Measurements from ENCODE around the gene GBX1. TPM values are rescaled to one million over a fixed set of nuclear protein-coding genes. Genes with fewer than 3 reads are reported as not detected.

GBX1 gene
- polyA plus RNA-seq, 2 of the 4 experiments (the other 2 are of a cell fraction) = not detected

- no peak for FAIRE-seq
- ChIA-PET POLR2A (no interaction called here), CTCF (interaction anchor here (1.0 to 2.0 kb wide), 7 partner anchors 18 to 96 kb away, joined by 3 to 5 read pairs (median 3); no protein-coding TSS in a partner anchor)
- Histone ChIP-seq H3K4me2 (no peak overlapping the region), H3K4me1 (no peaks in the 10 kb centered on the region), H3K4me3 (no peak overlapping the region), H3K9me3 (no peaks in the 10 kb centered on the region), H3K27ac (no peak overlapping the region)
- WGBS (ENCODE audit: missing lambda C conversion rate) = 57% methylated on average over 9 of the region's 9 CpGs
- no peak for DNase-seq (ENCODE audit: low read depth in 1 of 2, low spot score in 1 of 2)
- TF ChIP-seq REST (IDR thresholded peaks at IDR 0.05) = no peak
- TF ChIP-seq ZC3H11A (IDR thresholded peaks at IDR 0.05) = no peak
- no peak for TF ChIP-seq JUNB (IDR thresholded peaks at IDR 0.05)
- TF ChIP-seq KDM5A (IDR thresholded peaks at IDR 0.05) = no peak
- TF ChIP-seq HOXB13 (CRISPR knock-in tag; IDR thresholded peaks at IDR 0.05; ENCODE audit: low read depth) = no peak
- no peak for TF ChIP-seq HMGXB4 (CRISPR knock-in tag; IDR thresholded peaks at IDR 0.05; ENCODE audit: borderline replicate concordance)
- TF ChIP-seq USF2 (IDR thresholded peaks at IDR 0.05) = no peak
- no peak for TF ChIP-seq HEYL (CRISPR knock-in tag; IDR thresholded peaks at IDR 0.05)
- TF ChIP-seq ZSCAN20 (CRISPR knock-in tag; IDR thresholded peaks at IDR 0.05) = no peak
- no peak for TF ChIP-seq KDM1A (IDR thresholded peaks at IDR 0.05; ENCODE audit: low read depth)
- no peak for TF ChIP-seq TFCP2L1 (CRISPR knock-in tag; IDR thresholded peaks at IDR 0.05)
- TF ChIP-seq EHMT2 (IDR thresholded peaks at IDR 0.05; ENCODE audit: low read depth) = no peak
- TF ChIP-seq MAFK (IDR thresholded peaks at IDR 0.05; ENCODE audit: partially characterized antibody) = no peak
- no peak for ATAC-seq
These were observed 39.4 kb upstream of the GBX1 start for GRCh38 chr7:151206914-151207313.

- ATAC-seq (no peak), DNase-seq (ENCODE audit: low read depth in 1 of 2, low spot score in 1 of 2) (no peak), FAIRE-seq (no peak)
- 50% methylated on average over 6 of the region's 6 CpGs for WGBS (ENCODE audit: missing lambda C conversion rate)
- Histone ChIP-seq H3K27ac (no peak overlapping the region), H3K9me3 (no peaks in the 10 kb centered on the region), H3K4me3 (no peak overlapping the region), H3K4me2 (no peak overlapping the region), H3K4me1 (no peaks in the 10 kb centered on the region)
- no peak for TF ChIP-seq CTCF (IDR thresholded peaks at IDR 0.05)
- POLR2A ChIA-PET = no interaction called here
- CTCF ChIA-PET = interaction anchor here (0.7 to 1.4 kb wide), 5 partner anchors 37 to 145 kb away, joined by 3 to 5 read pairs (median 3); no protein-coding TSS in a partner anchor
These were observed 38.2 kb upstream of the GBX1 start for GRCh38 chr7:151205730-151206129.
